Cardiac muscle cell (in vitro differentiated cells and primary cell): Measurements from ENCODE around the gene CDK14. TPM values are rescaled to one million over a fixed set of nuclear protein-coding genes. Genes with fewer than 3 reads are reported as not detected.

Source experiments
- DNase-seq, 2 donors: peaks; one replicate each; pipeline versions ENCODE4 v3.0.0 to v3.0.0-alpha.2; 2010 to 2017; ENCODE audit warnings: low read depth in 1 of 2, low spot score in 1 of 2
- H3K27ac ChIP-seq: fragments of 200-600 bp; sonication (generic); 2 replicates; pipeline ENCODE4 v1.5.1; 2016
- H3K27me3 ChIP-seq: fragments of 200-600 bp; sonication (generic); 2 replicates; pipeline ENCODE4 v1.6.0; 2016; ENCODE audit warnings: control low read depth
- H3K36me3 ChIP-seq: fragments of 200-600 bp; sonication (generic); 2 replicates; pipeline ENCODE4 v1.5.1; 2016; ENCODE audit warnings: control low read depth
- H3K4me1 ChIP-seq: fragments of 200-600 bp; sonication (generic); 2 replicates; pipeline ENCODE4 v1.8.1; 2017; ENCODE audit warnings: low read depth, mild to moderate bottlenecking, mixed run types
- H3K4me3 ChIP-seq: fragments of 200-600 bp; sonication (generic); 2 replicates; pipeline ENCODE4 v1.5.1; 2016; ENCODE audit warnings: mild to moderate bottlenecking
- H3K9me3 ChIP-seq: fragments of 200-600 bp; sonication (generic); 2 replicates; pipeline ENCODE4 v1.5.1; 2017; ENCODE audit warnings: low read depth, mild to moderate bottlenecking, control low read depth
- polyA plus RNA-seq: library from polyadenylated mRNA; unstranded; fragments of >200 nt; fragmentation: Nextera tagmentation; extraction: Ambion mirVana; gene quantifications from 2 replicates; pipeline ENCODE4 v1.2.1, GENCODE V29; 2016
- total RNA-seq: library from RNA; depleted of rRNA; stranded (reverse); fragments of >200 nt; gene quantifications from 2 replicates; pipeline ENCODE4 v1.2.3, GENCODE V29; 2016
- TF ChIP-seq, protein P1 (sequence below): IDR thresholded peaks from 2 replicates; pipeline ENCODE4 v1.5.1; 2012; ENCODE audit warnings: low read depth, mild to moderate bottlenecking, low read length

CDK14 gene
- total and polyA plus RNA-seq, 2 experiments from 2014 or later, result 22.5 to 23.1 TPM

DNA sequence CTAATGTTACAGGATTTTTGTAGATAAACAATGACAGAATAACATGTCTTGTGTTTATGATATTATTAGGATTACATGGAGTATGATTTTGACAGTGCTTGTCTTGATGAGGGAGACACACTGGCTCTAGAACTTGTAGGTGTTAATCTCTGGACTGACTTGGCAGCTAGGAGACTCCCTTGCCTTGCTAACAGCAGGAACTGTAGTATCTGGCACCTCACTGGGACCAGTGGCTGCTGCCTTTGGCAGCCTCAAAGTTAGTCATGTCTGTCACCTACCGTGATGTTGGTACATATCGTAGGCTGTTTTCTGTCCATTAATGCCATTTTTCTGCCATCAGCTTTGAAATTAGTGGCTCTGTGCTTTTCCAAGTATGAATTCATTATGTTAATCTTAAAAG lies 261.5 kb downstream of the CDK14 start:
- Histone ChIP-seq H3K4me1 (peaks cover 3% of the 10 kb centered on the region), H3K9me3 (no peaks in the 10 kb centered on the region), H3K27ac (no peak overlapping the region), H3K36me3 (no peaks in the 10 kb centered on the region), H3K27me3 (no peaks in the 10 kb centered on the region), H3K4me3 (no peak overlapping the region)
- peak in 1 of 2 donors; percentile 4 for DNase-seq
- TF ChIP-seq, protein P1, sequence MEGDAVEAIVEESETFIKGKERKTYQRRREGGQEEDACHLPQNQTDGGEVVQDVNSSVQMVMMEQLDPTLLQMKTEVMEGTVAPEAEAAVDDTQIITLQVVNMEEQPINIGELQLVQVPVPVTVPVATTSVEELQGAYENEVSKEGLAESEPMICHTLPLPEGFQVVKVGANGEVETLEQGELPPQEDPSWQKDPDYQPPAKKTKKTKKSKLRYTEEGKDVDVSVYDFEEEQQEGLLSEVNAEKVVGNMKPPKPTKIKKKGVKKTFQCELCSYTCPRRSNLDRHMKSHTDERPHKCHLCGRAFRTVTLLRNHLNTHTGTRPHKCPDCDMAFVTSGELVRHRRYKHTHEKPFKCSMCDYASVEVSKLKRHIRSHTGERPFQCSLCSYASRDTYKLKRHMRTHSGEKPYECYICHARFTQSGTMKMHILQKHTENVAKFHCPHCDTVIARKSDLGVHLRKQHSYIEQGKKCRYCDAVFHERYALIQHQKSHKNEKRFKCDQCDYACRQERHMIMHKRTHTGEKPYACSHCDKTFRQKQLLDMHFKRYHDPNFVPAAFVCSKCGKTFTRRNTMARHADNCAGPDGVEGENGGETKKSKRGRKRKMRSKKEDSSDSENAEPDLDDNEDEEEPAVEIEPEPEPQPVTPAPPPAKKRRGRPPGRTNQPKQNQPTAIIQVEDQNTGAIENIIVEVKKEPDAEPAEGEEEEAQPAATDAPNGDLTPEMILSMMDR, result no peak

- H3K9me3 ChIP-seq, result no peaks in the 10 kb centered on the region
- no peak for DNase-seq
- TF ChIP-seq, protein P1, result no peak
- H3K4me1 ChIP-seq, result peaks cover 3% of the 10 kb centered on the region
- H3K36me3 ChIP-seq, result no peaks in the 10 kb centered on the region
- H3K27ac ChIP-seq, result no peak overlapping the region
- H3K4me3 ChIP-seq, result no peak overlapping the region
- no peaks in the 10 kb centered on the region for H3K27me3 ChIP-seq
These were observed 262.4 kb downstream of the CDK14 start for GRCh38 chr7:90858546-90858945.

- no peaks in the 10 kb centered on the region for H3K36me3 ChIP-seq
- H3K9me3 ChIP-seq, result no peaks in the 10 kb centered on the region
- no peak for DNase-seq
- no peak overlapping the region for H3K27ac ChIP-seq
- TF ChIP-seq, protein P1, result no peak
- H3K27me3 ChIP-seq, result no peaks in the 10 kb centered on the region
- H3K4me1 ChIP-seq, result peaks cover 3% of the 10 kb centered on the region
- H3K4me3 ChIP-seq, result no peak overlapping the region
These were observed 263.4 kb downstream of the CDK14 start for GRCh38 chr7:90859521-90859920.

DNA sequence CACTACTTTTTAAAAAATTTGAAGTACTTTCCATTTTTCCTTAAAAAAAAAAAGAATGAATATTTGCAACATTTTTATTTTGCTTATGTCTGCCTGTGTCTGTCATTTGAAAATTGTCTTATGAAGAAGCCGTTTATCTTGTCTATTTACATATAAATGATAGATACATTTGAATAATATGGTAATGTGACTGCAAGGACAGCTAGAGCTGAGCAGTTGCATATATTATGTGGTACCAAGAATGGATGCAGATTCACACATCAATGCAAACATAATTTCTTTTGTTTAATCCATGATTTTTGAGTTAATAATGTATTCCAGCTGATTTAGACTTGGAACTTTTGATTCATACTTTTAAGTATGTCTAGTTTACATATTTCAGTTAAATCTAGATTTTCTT lies 268.0 kb downstream of the CDK14 start:
- H3K9me3 ChIP-seq, result no peaks in the 10 kb centered on the region
- H3K4me3 ChIP-seq, result no peak overlapping the region
- H3K4me1 ChIP-seq, result no peaks in the 10 kb centered on the region
- no peaks in the 10 kb centered on the region for H3K27me3 ChIP-seq
- no peaks in the 10 kb centered on the region for H3K36me3 ChIP-seq
- H3K27ac ChIP-seq, result no peak overlapping the region
- TF ChIP-seq, protein P1, result no peak
- no peak for DNase-seq

DNA sequence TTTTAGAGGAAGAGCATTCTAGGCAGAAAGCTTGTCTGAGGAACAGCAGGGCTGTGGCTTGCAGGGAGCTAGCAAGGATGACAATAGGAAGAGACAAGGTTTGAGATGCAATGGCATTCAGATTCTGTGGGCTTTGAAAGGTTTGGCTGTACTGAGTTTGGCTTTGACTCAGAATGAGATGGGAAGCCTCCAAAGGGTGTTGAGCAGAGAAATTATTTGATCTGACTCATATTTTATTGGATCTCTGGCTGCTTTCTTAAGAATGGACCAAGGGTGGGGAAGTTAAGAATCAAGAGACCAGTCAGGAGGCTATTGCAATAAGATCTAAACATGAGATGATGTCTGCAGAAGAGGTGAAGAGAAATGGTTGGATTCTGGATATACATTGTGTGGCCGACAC lies 273.2 kb downstream of the CDK14 start:
- Histone ChIP-seq H3K4me1 (no peaks in the 10 kb centered on the region), H3K4me3 (no peak overlapping the region)
- TF ChIP-seq, protein P1, result no peak

DNA sequence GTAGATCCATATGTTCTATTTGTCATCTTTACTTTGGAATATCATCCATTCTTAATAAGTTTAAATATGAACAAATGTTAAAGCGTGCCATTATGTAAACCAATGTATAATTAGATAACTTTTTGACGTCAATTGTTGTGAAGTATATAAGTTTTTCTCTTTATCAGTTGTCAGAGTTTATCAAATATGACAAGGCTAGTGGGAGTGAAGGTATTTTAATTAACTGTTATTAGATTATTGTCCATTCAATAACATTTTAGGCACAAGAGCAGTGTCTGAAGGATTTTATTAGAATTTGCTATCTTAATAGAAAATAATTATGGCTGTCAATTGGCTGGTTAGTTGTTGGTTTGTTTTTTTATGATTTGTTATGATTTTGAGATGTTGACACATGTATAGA lies 280.6 kb downstream of the CDK14 start:
- H3K27ac ChIP-seq, result no peak overlapping the region
- TF ChIP-seq, protein P1, result no peak

More for the DNA sequence above, 273.2 kb downstream of the CDK14 start:
- no peaks in the 10 kb centered on the region for H3K9me3 ChIP-seq
- no peak for DNase-seq
- no peak overlapping the region for H3K27ac ChIP-seq
- H3K27me3 ChIP-seq, result no peaks in the 10 kb centered on the region
- no peaks in the 10 kb centered on the region for H3K36me3 ChIP-seq

More for the DNA sequence above, 280.6 kb downstream of the CDK14 start:
- Histone ChIP-seq H3K36me3 (no peaks in the 10 kb centered on the region), H3K4me1 (no peaks in the 10 kb centered on the region), H3K4me3 (no peak overlapping the region), H3K9me3 (no peaks in the 10 kb centered on the region), H3K27me3 (no peaks in the 10 kb centered on the region)
- no peak for DNase-seq
